NOMO-1 treated with DMSO at 0.1 percent for 48 hours (cell line): ENCODE data around the gene COL25A1.
"Not testable (repeated sequence)": the region's sequence is repeated elsewhere in the genome, so short reads cannot be mapped to it uniquely, and the experiment has no call there.

Experiments
- DNase-seq: peaks from one replicate; lab custom pipeline; 2025; ENCODE audit not compliant: unreplicated experiment; lab: John Stamatoyannopoulos, UW

The COL25A1 gene

GRCh38 chr4:109174224-109174953 is 128.1 kb downstream of the COL25A1 start:
- no peak for DNase-seq

- DNase-seq: no peak
Measured at GRCh38 chr4:109172301-109172700, 130.2 kb downstream of the COL25A1 start.

- no peak for DNase-seq
Measured at GRCh38 chr4:109171070-109171469, 131.4 kb downstream of the COL25A1 start.

GRCh38 chr4:109169170-109169569 is 133.3 kb downstream of the COL25A1 start:
- DNase-seq: no peak

- DNase-seq: no peak
Measured at GRCh38 chr4:109166586-109166985, 135.9 kb downstream of the COL25A1 start.

- no peak for DNase-seq
Measured at GRCh38 chr4:109166126-109166525, 136.3 kb downstream of the COL25A1 start.

- DNase-seq: no peak
Measured at GRCh38 chr4:109164011-109164410, 138.4 kb downstream of the COL25A1 start.

GRCh38 chr4:109163493-109163892 is 139.0 kb downstream of the COL25A1 start:
- no peak for DNase-seq

GRCh38 chr4:109162759-109163158 is 139.7 kb downstream of the COL25A1 start:
- DNase-seq: no peak

GRCh38 chr4:109160494-109160893 is 142.0 kb downstream of the COL25A1 start:
- no peak for DNase-seq

- DNase-seq: no peak
Measured at GRCh38 chr4:109157696-109158095, 144.8 kb downstream of the COL25A1 start.

GRCh38 chr4:109157205-109157604 is 145.3 kb downstream of the COL25A1 start:
- DNase-seq: no peak

- DNase-seq: no peak
Measured at GRCh38 chr4:109156356-109156755, 146.1 kb downstream of the COL25A1 start.

- DNase-seq: no peak
Measured at GRCh38 chr4:109155682-109156283, 146.7 kb downstream of the COL25A1 start.

GRCh38 chr4:109155084-109155483 is 147.4 kb downstream of the COL25A1 start:
- DNase-seq: no peak

- DNase-seq: no peak
Measured at GRCh38 chr4:109154424-109154823, 148.0 kb downstream of the COL25A1 start.

- no peak for DNase-seq
Measured at GRCh38 chr4:109149836-109150235, 152.6 kb downstream of the COL25A1 start.

- DNase-seq: no peak
Measured at GRCh38 chr4:109148577-109149075, 153.8 kb downstream of the COL25A1 start.

- DNase-seq: no peak
Measured at GRCh38 chr4:109147135-109147534, 155.3 kb downstream of the COL25A1 start.

GRCh38 chr4:109146499-109146898 is 156.0 kb downstream of the COL25A1 start:
- DNase-seq: no peak

- DNase-seq: not testable (repeated sequence)
Measured at GRCh38 chr4:109138125-109138524, 164.3 kb downstream of the COL25A1 start.

- no peak for DNase-seq
Measured at GRCh38 chr4:109134921-109135320, 167.5 kb downstream of the COL25A1 start.

GRCh38 chr4:109134268-109134667 is 168.2 kb downstream of the COL25A1 start:
- DNase-seq: no peak
